ENCODE measurements around the gene AGER. TPM values are rescaled to one million over a fixed set of nuclear protein-coding genes. Genes with fewer than 3 reads are reported as not detected.
A peak's percentile ranks its signal among the peaks of the same experiment; 100 is the strongest.
"Not testable (repeated sequence)": the region's sequence is repeated elsewhere in the genome, so short reads cannot be mapped to it uniquely, and the experiment has no call there.

Gene AGER
- total RNA-seq, 2 experiments from 2014 or later, result 24.4 to 28.0 TPM

DNA sequence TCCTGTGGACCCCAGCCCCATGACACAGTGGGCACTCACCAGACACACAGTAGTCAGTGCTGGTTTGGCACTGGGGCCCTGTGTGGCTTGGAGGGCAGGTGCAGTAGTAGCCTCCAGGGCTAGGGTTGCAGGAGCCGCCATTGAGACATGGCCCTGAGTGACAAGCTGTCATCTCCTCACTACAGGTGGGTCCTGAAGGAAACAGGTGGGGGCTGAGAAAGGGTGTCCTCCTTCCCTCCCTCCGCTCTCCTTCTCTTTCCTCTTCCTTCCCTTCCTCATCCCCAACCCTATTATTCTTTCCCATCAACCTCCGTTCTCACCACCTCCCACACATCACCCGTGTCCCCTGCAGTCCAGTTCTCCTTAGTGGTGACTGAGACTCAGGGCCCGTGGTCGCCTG, 29.6 kb upstream of the AGER start:
- POLR2A ChIA-PET, result no interaction called here
- intact Hi-C loops (cut with DNase I, micrococcal nuclease), result no loop called here
- ATAC-seq, result no peak
- H3K27ac Mint-ChIP-seq, result no peak overlapping the region
- CTCF ChIA-PET, result no interaction called here
- no peaks in the 10 kb centered on the region for H3K27me3 Mint-ChIP-seq
- H3K9me3 Mint-ChIP-seq (ENCODE audit: low read depth), result no peaks in the 10 kb centered on the region
- H3K4me3 Mint-ChIP-seq, result no peak overlapping the region
- no peak for DNase-seq
- H3K36me3 Mint-ChIP-seq (ENCODE audit: low read depth), result no peaks in the 10 kb centered on the region
- no peaks in the 10 kb centered on the region for H3K4me1 Mint-ChIP-seq

DNA sequence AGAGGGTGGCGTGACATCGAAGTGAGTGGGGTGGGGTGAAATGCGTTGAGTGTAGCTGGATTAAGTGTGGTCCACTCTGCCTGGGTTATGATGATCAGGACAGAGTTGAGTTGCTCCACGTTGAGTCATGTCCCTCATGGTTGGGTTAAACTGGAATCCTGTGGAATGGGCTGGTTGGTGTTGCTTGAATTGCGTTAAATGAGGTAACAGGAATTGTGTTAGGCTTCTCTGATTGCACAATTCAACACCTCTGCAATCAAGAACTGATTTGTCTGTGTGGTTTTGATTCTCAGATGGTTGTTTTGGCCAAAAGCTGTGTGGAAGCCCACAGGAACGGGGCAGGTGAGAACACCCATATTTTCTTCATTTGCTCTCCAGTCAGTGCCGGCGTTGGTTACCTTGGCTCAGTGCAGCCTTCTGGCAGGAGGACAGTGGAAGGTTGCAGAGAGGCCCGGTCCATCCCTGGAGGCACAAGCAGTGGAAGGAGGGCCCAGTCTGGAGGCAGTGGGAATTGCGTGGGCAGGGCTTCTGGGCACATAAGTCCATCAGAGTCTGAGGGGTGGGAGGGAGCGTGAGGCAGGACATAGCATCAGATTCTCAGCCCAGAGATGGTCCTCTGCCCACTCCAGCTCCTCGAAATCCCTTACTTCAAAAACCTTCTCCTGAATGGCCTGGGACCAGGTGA, 28.2 kb upstream of the AGER start:
- POLR2A ChIA-PET, result no interaction called here
- H3K4me1 Mint-ChIP-seq, result no peaks in the 10 kb centered on the region
- H3K9me3 Mint-ChIP-seq (ENCODE audit: low read depth), result no peaks in the 10 kb centered on the region
- no peak overlapping the region for H3K27ac Mint-ChIP-seq
- ATAC-seq (no peak), DNase-seq (no peak)
- intact Hi-C loops (cut with DNase I, micrococcal nuclease), result no loop called here
- CTCF ChIA-PET, result no interaction called here
- no peaks in the 10 kb centered on the region for H3K27me3 Mint-ChIP-seq
- no peaks in the 10 kb centered on the region for H3K36me3 Mint-ChIP-seq (ENCODE audit: low read depth)
- H3K4me3 Mint-ChIP-seq, result no peak overlapping the region

DNA sequence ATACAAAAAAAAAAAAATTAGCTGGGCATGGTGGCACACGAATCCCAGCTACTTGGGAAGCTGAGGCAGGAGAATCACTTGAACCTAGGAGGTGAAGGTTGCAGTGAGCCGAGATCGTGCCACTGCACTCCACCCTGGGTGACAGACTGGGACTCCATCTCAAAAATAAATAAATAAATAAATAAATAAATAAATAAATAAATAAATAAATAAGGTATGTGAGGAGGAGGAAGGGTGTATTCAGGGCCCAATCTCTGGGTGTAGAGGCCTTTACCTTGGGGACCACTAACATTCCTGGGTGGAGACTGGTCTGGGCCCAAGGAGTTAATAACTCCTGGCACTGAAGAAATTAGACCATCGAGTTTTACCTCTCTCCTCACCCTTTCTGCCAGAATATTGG, 27.4 kb upstream of the AGER start:
- not testable (repeated sequence) for ATAC-seq

DNA sequence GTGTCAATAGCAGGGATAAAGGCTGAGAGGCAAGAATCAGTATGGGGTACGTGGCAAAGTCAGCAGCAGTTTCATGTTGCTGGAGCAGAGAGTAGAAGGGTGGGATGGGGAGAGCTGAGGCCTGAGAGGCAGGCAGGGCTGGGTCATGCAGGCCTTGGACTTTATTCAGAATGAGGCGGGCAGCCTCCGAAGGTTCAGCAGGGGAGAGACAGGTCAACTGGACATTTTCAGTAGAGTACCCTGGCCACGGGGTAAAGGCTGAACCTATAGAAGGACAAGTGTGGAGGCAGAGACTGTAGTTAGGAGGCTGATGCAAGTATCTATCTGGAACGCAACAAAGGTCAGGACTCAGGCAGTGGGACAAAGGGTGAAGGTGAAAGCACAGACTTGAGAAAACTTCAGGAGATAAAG, 26.1 kb upstream of the AGER start:
- ATAC-seq (no peak), DNase-seq (no peak)
- Mint-ChIP-seq H3K27ac (no peak overlapping the region), H3K27me3 (no peaks in the 10 kb centered on the region), H3K36me3 (ENCODE audit: low read depth) (no peaks in the 10 kb centered on the region), H3K9me3 (ENCODE audit: low read depth) (no peaks in the 10 kb centered on the region), H3K4me1 (no peaks in the 10 kb centered on the region), H3K4me3 (no peak overlapping the region)
- ChIA-PET CTCF (no interaction called here), POLR2A (interaction anchor here (0.7 kb wide), 1 partner anchor 13 kb away, joined by 3 read pairs; no protein-coding TSS in a partner anchor)
- intact Hi-C loops (cut with DNase I, micrococcal nuclease), result no loop called here

More for the DNA sequence above, 27.4 kb upstream of the AGER start:
- H3K9me3 Mint-ChIP-seq (ENCODE audit: low read depth); H3K36me3 Mint-ChIP-seq (ENCODE audit: low read depth); H3K27ac Mint-ChIP-seq; H3K4me1 Mint-ChIP-seq; H3K4me3 Mint-ChIP-seq; DNase-seq; H3K27me3 Mint-ChIP-seq; intact Hi-C loops (cut with DNase I, micrococcal nuclease); POLR2A ChIA-PET; CTCF ChIA-PET: not testable (repeated sequence)

DNA sequence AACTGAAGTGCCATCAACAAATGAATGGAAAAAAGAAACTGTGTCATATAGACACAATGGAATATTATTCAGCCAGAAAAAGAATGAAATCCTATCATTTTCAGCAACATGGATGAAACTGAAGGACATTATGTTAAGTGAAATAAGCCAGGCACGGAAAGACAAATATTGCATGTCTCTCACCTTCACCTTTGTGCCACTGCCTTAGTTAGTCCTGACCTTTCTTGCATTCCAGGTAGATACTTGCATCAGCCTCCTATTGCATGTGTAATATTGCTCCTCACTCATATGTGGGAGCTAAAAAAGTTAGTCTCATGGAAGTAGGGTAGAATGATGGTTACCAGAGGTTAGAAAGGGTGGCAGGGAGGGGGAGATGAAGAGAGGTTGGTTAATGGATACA, 24.9 kb upstream of the AGER start:
- Mint-ChIP-seq H3K27me3 (no peaks in the 10 kb centered on the region), H3K36me3 (ENCODE audit: low read depth) (no peaks in the 10 kb centered on the region), H3K27ac (no peak overlapping the region), H3K4me3 (no peak overlapping the region), H3K4me1 (no peaks in the 10 kb centered on the region), H3K9me3 (ENCODE audit: low read depth) (no peaks in the 10 kb centered on the region)
- ChIA-PET POLR2A (no interaction called here), CTCF (no interaction called here)
- intact Hi-C loops (cut with DNase I, micrococcal nuclease), result no loop called here
- DNase-seq (no peak), ATAC-seq (no peak)

DNA sequence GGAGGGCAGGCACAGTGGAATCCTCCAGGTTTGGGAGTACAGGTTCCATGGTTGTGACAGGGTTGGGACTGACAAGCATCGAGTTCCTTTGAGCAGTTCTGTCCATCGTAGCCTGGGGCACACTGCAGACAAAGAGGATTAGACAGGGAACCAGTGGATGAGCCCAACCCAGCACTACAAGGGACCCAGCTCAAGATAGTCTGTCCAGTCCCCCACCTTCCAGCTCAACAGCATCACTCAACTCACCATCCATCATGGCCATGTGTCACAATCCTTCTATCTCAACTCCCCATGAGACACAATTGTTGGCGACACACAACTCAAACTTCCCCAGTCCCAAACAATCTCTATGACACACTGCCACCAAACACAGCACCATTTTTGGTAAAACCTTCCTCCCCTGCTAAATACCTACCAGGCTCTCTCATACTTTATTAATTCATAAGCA, 20.2 kb upstream of the AGER start:
- Mint-ChIP-seq H3K36me3 (ENCODE audit: low read depth) (no peaks in the 10 kb centered on the region), H3K4me3 (no peak overlapping the region), H3K27me3 (no peaks in the 10 kb centered on the region), H3K9me3 (ENCODE audit: low read depth) (no peaks in the 10 kb centered on the region), H3K4me1 (no peaks in the 10 kb centered on the region), H3K27ac (no peak overlapping the region)
- CTCF ChIA-PET, result no interaction called here
- no peak for DNase-seq
- POLR2A ChIA-PET, result no interaction called here
- ATAC-seq, result no peak
- intact Hi-C loops (cut with DNase I, micrococcal nuclease), result no loop called here

DNA sequence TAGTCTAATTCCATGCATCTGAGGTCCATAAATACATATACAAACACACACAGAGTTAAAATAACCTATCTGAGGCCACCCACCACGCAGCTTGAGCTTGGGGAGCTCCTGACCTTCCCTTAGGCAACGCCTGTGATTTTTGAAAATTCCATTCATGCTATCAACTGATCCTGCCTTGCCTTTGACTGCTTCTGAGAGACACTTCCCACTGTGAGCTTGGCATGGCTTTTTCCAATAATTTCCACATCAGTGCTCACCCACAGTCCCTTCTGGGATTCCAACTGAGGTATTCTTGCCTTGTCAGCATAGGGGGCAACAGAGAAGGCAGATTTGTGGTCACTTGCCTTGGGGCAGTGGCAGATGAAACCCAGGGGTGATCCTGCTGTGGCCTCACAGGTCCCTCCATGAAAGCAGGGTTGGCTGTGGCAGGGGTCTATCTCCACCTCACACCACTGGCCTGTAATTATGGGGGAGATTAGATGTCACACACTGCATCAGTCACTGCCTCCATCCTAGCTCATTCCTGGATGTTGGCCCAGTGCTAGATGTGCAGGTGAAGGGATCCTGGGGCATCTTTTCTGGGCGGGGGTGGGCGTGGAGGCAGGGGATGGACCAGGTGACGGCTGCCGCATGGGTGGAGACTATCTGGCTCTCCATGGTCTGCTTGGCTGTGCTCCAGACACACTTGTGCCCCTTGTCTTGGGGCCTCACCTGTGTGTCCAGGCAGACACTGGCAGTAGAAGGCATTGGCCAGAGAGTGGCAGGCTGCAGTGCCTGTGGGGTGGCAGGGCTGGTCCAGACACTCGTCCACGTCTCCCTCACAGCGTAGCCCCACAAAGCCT, 19.6 kb upstream of the AGER start:
- H3K9me3 Mint-ChIP-seq (ENCODE audit: low read depth), result no peaks in the 10 kb centered on the region
- H3K27me3 Mint-ChIP-seq, result no peaks in the 10 kb centered on the region
- intact Hi-C loops (cut with DNase I, micrococcal nuclease), result no loop called here
- ChIA-PET CTCF (interaction anchor here (0.7 kb wide), 1 partner anchor 395 kb away, joined by 3 read pairs; no protein-coding TSS in a partner anchor), POLR2A (no interaction called here)
- no peak for DNase-seq
- H3K27ac Mint-ChIP-seq, result no peak overlapping the region
- no peaks in the 10 kb centered on the region for H3K4me1 Mint-ChIP-seq
- no peak overlapping the region for H3K4me3 Mint-ChIP-seq
- no peaks in the 10 kb centered on the region for H3K36me3 Mint-ChIP-seq (ENCODE audit: low read depth)
- ATAC-seq, result no peak

DNA sequence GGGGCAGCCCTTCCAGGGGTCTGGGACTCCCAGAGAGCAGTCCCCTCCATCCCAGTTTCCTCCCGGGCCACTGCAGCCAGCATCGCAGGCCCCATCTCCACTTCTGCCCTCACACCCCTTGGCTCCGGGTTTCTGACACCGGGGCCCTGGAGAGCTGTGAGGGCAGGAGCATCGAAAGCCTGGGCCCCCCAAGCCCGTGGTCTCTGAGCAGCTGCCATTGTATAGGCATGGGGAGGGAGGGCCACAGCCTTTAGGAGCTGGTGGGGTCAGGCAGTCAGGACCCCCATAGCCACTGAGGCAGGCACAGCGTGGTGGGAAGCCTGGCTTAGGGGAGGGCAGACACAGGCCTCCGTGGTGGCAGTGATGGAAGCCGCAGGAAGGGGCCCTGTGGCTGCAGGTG, 18.1 kb upstream of the AGER start:
- intact Hi-C loops (cut with DNase I, micrococcal nuclease), result no loop called here
- CTCF ChIA-PET, result no interaction called here
- POLR2A ChIA-PET, result no interaction called here
- no peaks in the 10 kb centered on the region for H3K27me3 Mint-ChIP-seq
- H3K4me3 Mint-ChIP-seq, result no peak overlapping the region
- no peak overlapping the region for H3K27ac Mint-ChIP-seq
- ATAC-seq (no peak), DNase-seq (no peak)
- H3K4me1 Mint-ChIP-seq, result no peaks in the 10 kb centered on the region
- H3K9me3 Mint-ChIP-seq (ENCODE audit: low read depth), result no peaks in the 10 kb centered on the region
- no peaks in the 10 kb centered on the region for H3K36me3 Mint-ChIP-seq (ENCODE audit: low read depth)

DNA sequence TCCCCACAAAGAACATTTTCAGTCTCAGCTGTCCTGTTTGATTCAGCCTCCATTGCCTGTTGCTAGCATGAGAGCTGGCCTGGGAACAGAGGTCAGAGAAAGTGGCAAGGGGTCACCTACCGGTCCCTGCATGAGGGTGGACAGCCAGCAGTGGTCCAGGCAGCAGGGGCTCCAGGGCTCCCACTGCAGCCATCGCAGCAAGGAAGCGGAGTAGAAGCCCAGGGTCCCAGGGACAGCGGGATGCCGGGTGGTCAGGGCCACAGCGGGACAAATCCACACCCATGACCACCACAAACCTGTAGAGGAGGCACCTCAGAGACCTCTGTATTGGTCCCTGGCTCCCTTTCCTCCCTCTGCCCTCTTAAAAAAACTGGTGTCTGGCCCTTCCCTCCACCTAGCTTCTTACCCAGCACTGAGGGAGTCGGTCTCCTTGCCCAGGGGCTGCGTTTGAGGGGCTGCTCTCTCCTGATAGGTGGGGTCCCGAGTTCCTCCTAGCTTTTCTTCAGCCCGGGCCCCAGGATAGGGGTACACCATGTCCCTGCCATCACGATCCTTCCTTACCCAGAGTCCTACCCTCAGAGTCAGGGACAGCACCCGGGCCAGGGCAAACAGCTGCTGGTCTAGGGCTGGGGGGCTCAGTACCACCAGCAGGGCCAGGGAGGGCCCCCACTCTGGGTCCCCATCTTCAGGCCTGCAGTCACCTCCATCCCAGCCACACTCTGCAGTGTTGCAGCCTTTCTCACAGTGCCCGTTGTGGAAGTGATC, 16.8 kb upstream of the AGER start:
- ATAC-seq (no peak), DNase-seq (no peak)
- Mint-ChIP-seq H3K9me3 (ENCODE audit: low read depth) (no peaks in the 10 kb centered on the region), H3K4me3 (no peak overlapping the region), H3K27me3 (no peaks in the 10 kb centered on the region), H3K27ac (peak overlapping the region; percentile 47), H3K4me1 (peaks cover 5% of the 10 kb centered on the region), H3K36me3 (ENCODE audit: low read depth) (no peaks in the 10 kb centered on the region)
- intact Hi-C loops (cut with DNase I, micrococcal nuclease), result no loop called here
- ChIA-PET CTCF (interaction anchor here (0.7 kb wide), 1 partner anchor 97 kb away, joined by 3 read pairs; no protein-coding TSS in a partner anchor), POLR2A (no interaction called here)

DNA sequence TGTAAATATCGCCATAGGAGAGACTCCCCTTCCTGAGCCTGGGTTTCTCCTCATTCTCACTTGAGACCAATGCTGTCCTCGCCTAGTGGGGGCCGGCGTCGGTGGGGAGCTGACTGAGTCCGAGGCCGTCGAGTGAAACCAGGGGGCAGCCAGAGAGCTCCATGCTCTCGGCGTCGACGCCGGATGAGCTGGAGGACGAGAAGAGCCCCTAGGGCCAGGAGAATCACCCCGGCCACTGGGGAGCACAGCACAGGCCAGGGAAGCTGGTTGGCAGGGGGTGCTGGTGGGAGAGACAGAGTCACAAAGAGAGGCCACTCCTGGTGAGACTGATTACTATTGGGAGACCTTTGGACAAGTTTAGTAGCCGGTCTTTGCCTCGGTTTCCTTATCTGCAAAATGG, 14.8 kb upstream of the AGER start:
- ChIA-PET POLR2A (no interaction called here), CTCF (interaction anchor here (0.8 kb wide), 1 partner anchor 44 kb away, joined by 3 read pairs; no protein-coding TSS in a partner anchor)
- H3K4me3 Mint-ChIP-seq, result no peak overlapping the region
- H3K27ac Mint-ChIP-seq, result no peak overlapping the region
- no peaks in the 10 kb centered on the region for H3K9me3 Mint-ChIP-seq (ENCODE audit: low read depth)
- intact Hi-C loops (cut with DNase I, micrococcal nuclease), result loop anchor here (5.0 to 10.0 kb wide), 8 partner anchors 224 to 1216 kb away; partner anchors contain the start of genes BAG6 (in 1 of the 2), CLIC1 (in 1 of the 2), CUTA (in 1 of the 2) and DDX39B (in 1 of the 2)
- no peaks in the 10 kb centered on the region for H3K27me3 Mint-ChIP-seq
- DNase-seq, result no peak
- no peaks in the 10 kb centered on the region for H3K36me3 Mint-ChIP-seq (ENCODE audit: low read depth)
- no peak for ATAC-seq
- peaks cover 19% of the 10 kb centered on the region for H3K4me1 Mint-ChIP-seq

DNA sequence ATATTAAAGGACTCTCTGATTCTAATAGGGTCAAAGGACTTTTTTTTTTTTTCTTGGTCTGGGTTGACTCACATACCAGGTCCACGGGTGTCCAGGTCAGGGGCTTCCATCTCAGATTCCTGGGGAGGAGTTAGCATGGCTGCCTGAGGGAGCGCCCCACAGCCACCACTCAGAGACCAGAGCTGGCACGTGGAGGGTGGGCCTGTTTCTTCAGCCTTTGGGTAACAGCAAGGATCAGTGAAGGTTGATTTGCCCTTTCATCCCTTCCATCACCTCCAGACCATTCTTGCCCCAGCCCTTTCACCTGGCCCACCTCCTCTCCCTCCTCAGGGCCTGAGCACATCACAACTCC, 14.3 kb upstream of the AGER start:
- POLR2A ChIA-PET, result no interaction called here
- Mint-ChIP-seq H3K4me3 (no peak overlapping the region), H3K27ac (no peak overlapping the region), H3K36me3 (ENCODE audit: low read depth) (no peaks in the 10 kb centered on the region), H3K27me3 (no peaks in the 10 kb centered on the region), H3K9me3 (ENCODE audit: low read depth) (no peaks in the 10 kb centered on the region), H3K4me1 (peaks cover 24% of the 10 kb centered on the region)
- intact Hi-C loops (cut with DNase I, micrococcal nuclease), result loop anchor here (5.0 to 10.0 kb wide), 8 partner anchors 224 to 1216 kb away; partner anchors contain the start of genes BAG6 (in 1 of the 2), CLIC1 (in 1 of the 2), CUTA (in 1 of the 2) and DDX39B (in 1 of the 2)
- CTCF ChIA-PET, result interaction anchor here (0.6 to 0.7 kb wide), 2 partner anchors 79 to 831 kb away, joined by 3 to 4 read pairs; no protein-coding TSS in a partner anchor
- no peak for DNase-seq
- ATAC-seq, result no peak
